MCF 10A (cell line): ENCODE measurements around the gene B9D1. TPM values are rescaled to one million over a fixed set of nuclear protein-coding genes. Genes with fewer than 3 reads are reported as not detected.

Experiments
- BruUV-seq: library from RNA; stranded (reverse); fragments of 400-500 nt; replicated peaks from 2 replicates; lab custom pipeline; 2021; lab: Mats Ljungman, UMichigan
- CTCF ChIA-PET: fragments of 300-600 bp; sonication (Branson Sonifier 250); formaldehyde crosslinking; extraction: SDS; loops from one replicate; lab custom pipeline; 2021; ENCODE audit warnings: antibody characterized with exemption, inconsistent platforms; lab: Yijun Ruan, JAX
- POLR2A ChIA-PET: fragments of 300-600, 350-650 bp; sonication (Branson Sonifier 250); formaldehyde crosslinking; extraction: SDS; loops from one replicate; lab custom pipeline; 2020; ENCODE audit warnings: antibody characterized with exemption, inconsistent platforms; lab: Yijun Ruan, JAX
- DNase-seq: peaks from one replicate; pipeline ENCODE4 v3.0.0-alpha.2; 2018; ENCODE audit not compliant: unreplicated experiment
- H3K27ac Mint-ChIP-seq: one replicate; pipeline ENCODE4 v1.8.0; 2022; ENCODE audit warnings: mild to moderate bottlenecking, low read depth, mixed read lengths; ENCODE audit not compliant: unreplicated experiment
- H3K27me3 Mint-ChIP-seq: one replicate; pipeline ENCODE4 v1.8.0; 2022; ENCODE audit warnings: mixed read lengths; ENCODE audit not compliant: insufficient read depth, unreplicated experiment
- H3K36me3 Mint-ChIP-seq: one replicate; pipeline ENCODE4 v1.8.0; 2022; ENCODE audit warnings: mild to moderate bottlenecking, moderate library complexity, mixed read lengths; ENCODE audit not compliant: insufficient read depth, unreplicated experiment
- H3K4me1 Mint-ChIP-seq: one replicate; pipeline ENCODE4 v1.8.0; 2022; ENCODE audit warnings: mixed read lengths; ENCODE audit not compliant: insufficient read depth, unreplicated experiment
- H3K4me3 Mint-ChIP-seq: one replicate; pipeline ENCODE4 v1.8.0; 2022; ENCODE audit warnings: mild to moderate bottlenecking, moderate library complexity, mixed read lengths; ENCODE audit not compliant: unreplicated experiment
- H3K9me3 Mint-ChIP-seq: one replicate; pipeline ENCODE4 v1.8.0; 2022; ENCODE audit warnings: mixed read lengths; ENCODE audit not compliant: unreplicated experiment
- CTCF ChIP-seq: fragments of 200-600 bp; IDR thresholded peaks from one replicate; pipeline ENCODE4 v1.8.0; 2022; ENCODE audit warnings: antibody characterized with exemption, mild to moderate bottlenecking; ENCODE audit not compliant: unreplicated experiment
- intact Hi-C: fragments of 100-400 bp; cut with micrococcal nuclease; formaldehyde crosslinking; loops from 2 replicates; pipeline ENCODE4 v1.14.1; 2022
- total RNA-seq: library from RNA; stranded (reverse); gene quantifications from 2 replicates; pipeline ENCODE4 v1.2.3, GENCODE V29; 2022

Gene B9D1
- total RNA-seq, 1 experiment from 2014 or later = 33.0 TPM

GRCh38 chr17:19348081-19348650, 14.4 kb downstream of the B9D1 start:
- no TSS peak for BruUV-seq
- Mint-ChIP-seq H3K27ac (no peak overlapping the region), H3K4me3 (no peak overlapping the region), H3K36me3 (peaks cover 8% of the 10 kb centered on the region), H3K27me3 (no peaks in the 10 kb centered on the region), H3K9me3 (no peaks in the 10 kb centered on the region), H3K4me1 (peaks cover 10% of the 10 kb centered on the region)
- intact Hi-C loops = no loop called here
- TF ChIP-seq CTCF = no peak
- ChIA-PET CTCF (no interaction called here), POLR2A (no interaction called here)
- DNase-seq = no peak

DNA sequence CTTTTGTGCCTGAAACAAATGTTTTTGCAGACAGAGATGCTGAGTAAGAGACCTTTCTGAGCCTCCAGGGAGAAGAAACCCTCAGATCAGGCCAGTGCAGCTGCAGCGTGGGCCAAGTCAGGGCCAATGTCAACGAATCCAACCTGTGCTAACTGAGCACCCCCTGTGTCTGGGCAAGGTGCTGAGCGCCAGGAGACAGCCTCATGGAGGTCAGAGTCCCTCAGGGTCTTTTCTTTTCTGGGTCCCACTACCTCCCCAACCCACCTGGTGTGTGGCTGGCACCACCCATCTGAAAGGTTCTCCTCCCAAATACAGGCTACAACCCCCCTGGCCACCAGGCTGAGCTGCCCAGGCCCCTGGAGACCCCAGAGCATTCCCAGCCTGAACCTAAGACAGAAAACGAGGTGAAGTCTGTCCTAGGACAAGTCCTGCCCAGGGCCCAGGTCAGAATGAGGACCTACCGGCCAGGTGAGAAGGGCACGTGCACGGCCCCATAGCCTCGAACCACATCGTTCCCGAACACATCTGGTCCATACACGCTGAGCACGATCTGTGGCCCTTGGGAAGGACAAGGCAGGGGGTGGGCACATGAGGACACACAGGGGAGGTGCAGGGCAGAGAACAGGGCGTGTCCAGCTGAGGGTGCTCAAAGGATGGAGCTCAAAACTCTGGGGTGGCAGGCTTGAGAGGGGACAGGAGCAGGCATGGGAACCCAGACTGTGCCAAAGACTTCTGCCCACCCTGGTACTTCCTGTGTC, 15.0 kb downstream of the B9D1 start:
- no peaks in the 10 kb centered on the region for H3K27me3 Mint-ChIP-seq
- ChIA-PET POLR2A (interaction anchor here (1.0 kb wide), 1 partner anchor 9 kb away, joined by 3 read pairs; no protein-coding TSS in a partner anchor), CTCF (interaction anchor here (0.7 kb wide), 2 partner anchors 9 to 186 kb away, joined by 3 read pairs; partner anchors contain the start of gene SLC47A1)
- peaks cover 13% of the 10 kb centered on the region for H3K36me3 Mint-ChIP-seq
- no peaks in the 10 kb centered on the region for H3K9me3 Mint-ChIP-seq
- peak overlapping the region; percentile 77 for H3K27ac Mint-ChIP-seq
- no peak for DNase-seq
- H3K4me1 Mint-ChIP-seq = peaks cover 10% of the 10 kb centered on the region
- H3K4me3 Mint-ChIP-seq = no peak overlapping the region
- BruUV-seq = no TSS peak
- intact Hi-C loops = no loop called here
- TF ChIP-seq CTCF = no peak

DNA sequence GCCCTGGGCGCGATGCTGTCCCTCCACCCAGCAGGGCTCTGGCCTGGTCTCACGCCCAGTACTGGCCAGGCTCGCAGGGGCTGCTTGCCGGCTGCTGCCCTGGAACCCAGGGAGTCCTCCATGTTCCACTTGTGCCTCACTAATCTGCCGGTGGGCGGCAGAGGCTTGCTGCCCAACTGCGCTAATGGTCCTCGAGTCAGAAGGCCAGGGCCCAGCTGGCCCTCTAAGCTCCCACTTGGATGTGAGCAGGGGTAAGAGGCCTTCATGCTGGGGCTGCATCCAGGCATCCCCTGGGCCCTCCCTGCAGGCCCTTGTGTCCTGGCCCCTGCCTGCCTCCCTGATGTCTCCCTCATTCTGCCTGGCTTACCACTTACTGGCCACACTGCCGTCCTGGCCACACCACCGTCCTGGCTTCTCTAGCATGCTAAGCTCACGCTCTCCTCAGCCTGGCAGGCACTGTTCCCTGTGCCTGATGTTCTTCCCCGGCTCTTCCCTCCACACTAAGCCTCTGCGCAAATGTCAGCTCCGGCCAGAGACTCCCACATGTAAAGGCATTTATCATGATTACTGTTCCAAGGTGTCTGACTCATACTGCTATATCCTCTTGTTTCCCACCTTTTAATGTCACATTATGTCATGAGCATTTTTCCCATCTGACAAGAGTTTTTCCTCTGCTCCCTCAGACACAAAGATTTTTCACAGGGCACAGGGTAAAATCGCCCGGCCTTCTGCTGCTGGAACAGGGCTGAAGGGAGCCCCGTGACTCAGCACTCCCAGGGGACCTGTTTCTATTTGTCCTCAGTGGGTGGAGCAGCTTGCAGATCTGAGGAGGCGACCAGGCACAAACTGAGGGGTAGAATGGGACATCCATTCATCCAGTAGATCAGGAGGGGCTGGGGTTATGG, 15.9 kb downstream of the B9D1 start:
- Mint-ChIP-seq H3K36me3 (peaks cover 11% of the 10 kb centered on the region), H3K4me3 (no peak overlapping the region), H3K27me3 (no peaks in the 10 kb centered on the region), H3K27ac (peak overlapping the region; percentile 77), H3K4me1 (peaks cover 14% of the 10 kb centered on the region), H3K9me3 (no peaks in the 10 kb centered on the region)
- intact Hi-C loops = no loop called here
- no peak for TF ChIP-seq CTCF
- POLR2A ChIA-PET = interaction anchor here (0.6 to 1.0 kb wide), 3 partner anchors 8 to 1200 kb away, joined by 3 to 4 read pairs (median 3); no protein-coding TSS in a partner anchor
- CTCF ChIA-PET = interaction anchor here (0.6 to 0.7 kb wide), 4 partner anchors 8 to 187 kb away, joined by 3 to 5 read pairs (median 3); partner anchors contain the start of genes B9D1 and SLC47A1
- BruUV-seq = no TSS peak
- DNase-seq = peak; percentile 70
